Vagina (tissue), 2 donors: Measurements from ENCODE around the gene P3H4.

ENCODE experiments used
- CTCF ChIP-seq, 3 experiments: fragments of 450-650 bp in 2 of 3; fragments of 200-600 bp in 1 of 3; sonication (generic) in 1 of 3; IDR thresholded peaks; one replicate each; pipeline ENCODE4 v1.5.1; 2017 to 2019; ENCODE audit warnings: antibody characterized with exemption in 3 of 3, mild to moderate bottlenecking in 2 of 3, moderate library complexity in 2 of 3
- POLR2A ChIP-seq, 2 donors: fragments of 450-650 bp; IDR thresholded peaks; one replicate each; pipeline ENCODE4 v1.6.1; 2017; ENCODE audit warnings: antibody characterized with exemption in 2 of 2, mild to moderate bottlenecking in 2 of 2, moderate library complexity in 2 of 2
- POLR2AphosphoS5 ChIP-seq, 2 donors: sonication (generic); formaldehyde crosslinking; IDR thresholded peaks; one replicate each; pipeline ENCODE4 v1.9.0; 2017; ENCODE audit warnings: antibody characterized with exemption in 2 of 2, mild to moderate bottlenecking in 2 of 2, low read depth in 1 of 2; ENCODE audit not compliant: insufficient read depth in 1 of 2

GRCh38 chr17:41781404-41782110 is 30.2 kb downstream of the P3H4 start:
- TF ChIP-seq POLR2A (IDR thresholded peaks at IDR 0.05) = no peak
- no peak for TF ChIP-seq CTCF (IDR thresholded peaks at IDR 0.05)
- no peak for TF ChIP-seq POLR2AphosphoS5 (IDR thresholded peaks at IDR 0.05; ENCODE audit: insufficient read depth in 1 of 2, low read depth in 1 of 2)
